Measurements from ENCODE around the gene C1orf167. TPM values are rescaled to one million over a fixed set of nuclear protein-coding genes. Genes with fewer than 3 reads are reported as not detected.
A peak's percentile ranks its signal among the peaks of the same experiment; 100 is the strongest.

C1orf167 gene
- total and polyA plus RNA-seq, 10 of the 15 experiments (the other 5 are each of a cell fraction or from before 2014, with no cell fraction given): 0.17 to 0.31 TPM; not detected in 8

- no peak for TF ChIP-seq USF2 (IDR thresholded peaks at IDR 0.05; ENCODE audit: borderline replicate concordance, low read depth, low read length)
- TF ChIP-seq ETV6 (conservative IDR thresholded peaks at IDR 0.05 in 1 of 2, IDR thresholded peaks at IDR 0.05 in 1 of 2; ENCODE audit: borderline replicate concordance in 1 of 2, low read depth in 1 of 2): no peak
- TF ChIP-seq PRDM15 (CRISPR knock-in tag; IDR thresholded peaks at IDR 0.05): no peak
- 0 out of 3 replicates have a peak, but pooled peaks of 1 of the 2 experiments have one; percentile 48 for TF ChIP-seq EGR1 (IDR thresholded peaks at IDR 0.05; ENCODE audit: borderline replicate concordance in 1 of 2, low read depth in 2 of 2, low read length in 2 of 2)
- TF ChIP-seq RFX5 (IDR thresholded peaks at IDR 0.05; ENCODE audit: low read depth, low read length): no peak
Measured at GRCh38 chr1:11796036-11796828, 34.2 kb downstream of the C1orf167 start (continued).
